Gastroesophageal sphincter (tissue), 3 donors: ENCODE data around the gene IGF2BP1.

ENCODE experiments used
- CTCF ChIP-seq, 4 experiments: fragments of 200-600 bp in 2 of 4; fragments of 450-650 bp in 2 of 4; sonication (generic) in 1 of 4; IDR thresholded peaks; one replicate each; pipeline ENCODE4 v1.5.1; 2017 to 2019; ENCODE audit warnings: antibody characterized with exemption in 4 of 4, mild to moderate bottlenecking in 2 of 4, moderate library complexity in 2 of 4
- EP300 ChIP-seq: sonication (generic); formaldehyde crosslinking; IDR thresholded peaks from one replicate; pipeline ENCODE4 v1.6.1; 2017; ENCODE audit warnings: antibody characterized with exemption, mild to moderate bottlenecking
- POLR2A ChIP-seq, 2 donors: fragments of 450-650 bp; IDR thresholded peaks; one replicate each; pipeline ENCODE4 v1.6.1; 2017; ENCODE audit warnings: antibody characterized with exemption in 2 of 2, mild to moderate bottlenecking in 2 of 2, moderate library complexity in 1 of 2
- POLR2AphosphoS5 ChIP-seq: sonication (generic); formaldehyde crosslinking; IDR thresholded peaks from one replicate; pipeline ENCODE4 v1.6.1; 2017; ENCODE audit warnings: antibody characterized with exemption

- TF ChIP-seq EP300 (no peak), CTCF (IDR thresholded peaks at IDR 0.05) (no peak), POLR2A (IDR thresholded peaks at IDR 0.05) (no peak), POLR2AphosphoS5 (no peak)
These were observed 35.5 kb upstream of the IGF2BP1 start for GRCh38 chr17:48961516-48962233.
